Cardiac muscle cell (in vitro differentiated cells and primary cell): Measurements from ENCODE around the gene CDKL4. TPM values are rescaled to one million over a fixed set of nuclear protein-coding genes. Genes with fewer than 3 reads are reported as not detected.

Experiments used
- DNase-seq, 2 donors: peaks; one replicate each; pipeline versions ENCODE4 v3.0.0 to v3.0.0-alpha.2; 2010 to 2017; ENCODE audit warnings: low read depth in 1 of 2, low spot score in 1 of 2
- H3K27ac ChIP-seq: fragments of 200-600 bp; sonication (generic); 2 replicates; pipeline ENCODE4 v1.5.1; 2016
- H3K27me3 ChIP-seq: fragments of 200-600 bp; sonication (generic); 2 replicates; pipeline ENCODE4 v1.6.0; 2016; ENCODE audit warnings: control low read depth
- H3K36me3 ChIP-seq: fragments of 200-600 bp; sonication (generic); 2 replicates; pipeline ENCODE4 v1.5.1; 2016; ENCODE audit warnings: control low read depth
- H3K4me1 ChIP-seq: fragments of 200-600 bp; sonication (generic); 2 replicates; pipeline ENCODE4 v1.8.1; 2017; ENCODE audit warnings: low read depth, mild to moderate bottlenecking, mixed run types
- H3K4me3 ChIP-seq: fragments of 200-600 bp; sonication (generic); 2 replicates; pipeline ENCODE4 v1.5.1; 2016; ENCODE audit warnings: mild to moderate bottlenecking
- H3K9me3 ChIP-seq: fragments of 200-600 bp; sonication (generic); 2 replicates; pipeline ENCODE4 v1.5.1; 2017; ENCODE audit warnings: low read depth, mild to moderate bottlenecking, control low read depth
- CTCF ChIP-seq: IDR thresholded peaks from 2 replicates; pipeline ENCODE4 v1.5.1; 2012; ENCODE audit warnings: low read depth, mild to moderate bottlenecking, low read length
- polyA plus RNA-seq: library from polyadenylated mRNA; unstranded; fragments of >200 nt; fragmentation: Nextera tagmentation; extraction: Ambion mirVana; gene quantifications from 2 replicates; pipeline ENCODE4 v1.2.1, GENCODE V29; 2016
- total RNA-seq: library from RNA; depleted of rRNA; stranded (reverse); fragments of >200 nt; gene quantifications from 2 replicates; pipeline ENCODE4 v1.2.3, GENCODE V29; 2016

Gene CDKL4
- total RNA-seq (0.66 TPM in 1 of 2 replicates, not detected in the other), polyA plus RNA-seq (not detected in 2 replicates)

- no peaks in the 10 kb centered on the region for H3K9me3 ChIP-seq
- peak in 1 of 2 donors; percentile 24 for DNase-seq
- H3K36me3 ChIP-seq = no peaks in the 10 kb centered on the region
- no peak within 1 kb of the TSS for H3K27ac ChIP-seq
- H3K4me1 ChIP-seq = peaks cover 5% of the 10 kb centered on the region
- no peak for TF ChIP-seq CTCF
- no peaks in the 10 kb centered on the region for H3K27me3 ChIP-seq
- no peak within 1 kb of the TSS for H3K4me3 ChIP-seq
Measured at GRCh38 chr2:39243469-39244123, at the start of gene CDKL4. TSS of gene CDKL4 (minus strand) at chr2:39243970.

- no peaks in the 10 kb centered on the region for H3K9me3 ChIP-seq
- H3K27me3 ChIP-seq = no peaks in the 10 kb centered on the region
- H3K27ac ChIP-seq = no peak overlapping the region
- peaks cover 70% of the 10 kb centered on the region for H3K36me3 ChIP-seq
- TF ChIP-seq CTCF = no peak
- no peak overlapping the region for H3K4me3 ChIP-seq
- H3K4me1 ChIP-seq = no peaks in the 10 kb centered on the region
- DNase-seq = no peak
Measured at GRCh38 chr2:39290433-39290832, 46.7 kb upstream of the CDKL4 start.

GRCh38 chr2:39289609-39290008, 45.8 kb upstream of the CDKL4 start:
- H3K4me3 ChIP-seq = no peak overlapping the region
- no peaks in the 10 kb centered on the region for H3K9me3 ChIP-seq
- DNase-seq = no peak
- peaks cover 77% of the 10 kb centered on the region for H3K36me3 ChIP-seq
- no peak for TF ChIP-seq CTCF
- no peak overlapping the region for H3K27ac ChIP-seq
- H3K4me1 ChIP-seq = no peaks in the 10 kb centered on the region
- no peaks in the 10 kb centered on the region for H3K27me3 ChIP-seq

GRCh38 chr2:39283561-39283960, 39.8 kb upstream of the CDKL4 start:
- H3K36me3 ChIP-seq = peaks cover 56% of the 10 kb centered on the region
- no peak for DNase-seq
- H3K27ac ChIP-seq = no peak overlapping the region
- H3K4me3 ChIP-seq = no peak overlapping the region
- H3K9me3 ChIP-seq = no peaks in the 10 kb centered on the region
- TF ChIP-seq CTCF = no peak
- H3K4me1 ChIP-seq = no peaks in the 10 kb centered on the region
- H3K27me3 ChIP-seq = no peaks in the 10 kb centered on the region

- Histone ChIP-seq H3K27me3 (no peaks in the 10 kb centered on the region), H3K9me3 (no peaks in the 10 kb centered on the region), H3K4me3 (no peak overlapping the region), H3K4me1 (no peaks in the 10 kb centered on the region), H3K27ac (no peak overlapping the region), H3K36me3 (peaks cover 57% of the 10 kb centered on the region)
- no peak for DNase-seq
- TF ChIP-seq CTCF = no peak
Measured at GRCh38 chr2:39281391-39281790, 37.6 kb upstream of the CDKL4 start.
